Right forelimb (tissue), 1 donor: ENCODE results near the gene HRC.

Source experiments
- DNase-seq: peaks from one replicate; pipeline ENCODE4 v3.0.0-alpha.2; 2018

HRC gene

GRCh38 chr19:49113762-49114629, 41.2 kb downstream of the HRC start, which contains the start of gene LIN7B:
TSS of gene LIN7B (plus strand) at chr19:49114370. CDS start at chr19:49114405, 35 bp downstream.
- peak; percentile 87 for DNase-seq

GRCh38 chr19:49111218-49111998, 43.8 kb downstream of the HRC start:
- DNase-seq: no peak

- DNase-seq: no peak
Observed at GRCh38 chr19:49110567-49110966, 44.6 kb downstream of the HRC start.

GRCh38 chr19:49109569-49110233, 45.5 kb downstream of the HRC start:
- no peak for DNase-seq

GRCh38 chr19:49109051-49109450, 46.1 kb downstream of the HRC start:
- DNase-seq: no peak

- no peak for DNase-seq
Observed at GRCh38 chr19:49107625-49108459, 47.4 kb downstream of the HRC start.

- no peak for DNase-seq
Observed at GRCh38 chr19:49106648-49107135, 48.5 kb downstream of the HRC start.

- no peak for DNase-seq
Observed at GRCh38 chr19:49104229-49104864, 50.8 kb downstream of the HRC start.

- DNase-seq: no peak
Observed at GRCh38 chr19:49103331-49104085, 51.7 kb downstream of the HRC start.

GRCh38 chr19:49102303-49102702, 52.9 kb downstream of the HRC start:
- no peak for DNase-seq
